HL-60/S4 (cell line): Measurements from ENCODE around the gene PPP2R3A.

ENCODE experiments used
- in situ Hi-C: fragments of 300-500 bp; cut with MboI; formaldehyde crosslinking; loops from 2 replicates; pipeline ENCODE4 v1.14.3; 2022; ENCODE audit warnings: low sequenced_read_pairs

PPP2R3A gene

DNA sequence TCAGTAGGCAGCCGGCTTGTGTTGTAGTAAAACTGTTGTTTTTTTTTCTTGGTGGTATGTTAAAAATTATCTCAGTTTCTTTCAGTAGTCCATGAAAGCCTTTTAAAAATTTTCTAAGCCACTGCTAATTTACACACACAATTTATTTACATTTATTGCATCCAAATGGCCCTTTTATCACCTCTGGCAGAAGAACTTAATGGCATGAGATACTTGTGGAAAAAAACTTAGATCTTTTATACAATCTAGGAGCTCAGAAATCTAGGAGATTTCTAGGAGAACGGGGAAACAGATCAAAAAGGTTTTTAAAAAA is 1.4 kb downstream of the PPP2R3A start:
- in situ Hi-C loops, result no loop called here

DNA sequence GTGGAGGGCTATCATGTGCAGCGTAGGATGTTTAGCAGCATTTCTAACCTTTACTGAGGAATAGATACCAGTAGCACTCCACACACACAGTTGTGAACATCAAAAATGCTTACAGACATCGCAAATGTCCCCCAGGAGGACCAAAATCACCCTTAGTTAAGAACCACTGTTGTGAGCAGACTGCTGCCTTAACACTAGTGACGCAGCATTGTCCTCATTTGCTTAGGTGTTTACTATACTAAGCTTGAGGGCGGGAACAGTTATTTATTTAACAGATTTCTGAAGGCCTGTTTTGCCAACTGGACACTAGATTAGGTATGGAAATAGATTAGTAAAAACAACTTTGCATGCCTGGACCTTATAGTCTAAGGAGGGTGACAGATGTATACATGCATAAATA is 2.3 kb downstream of the PPP2R3A start:
- in situ Hi-C loops, result no loop called here

DNA sequence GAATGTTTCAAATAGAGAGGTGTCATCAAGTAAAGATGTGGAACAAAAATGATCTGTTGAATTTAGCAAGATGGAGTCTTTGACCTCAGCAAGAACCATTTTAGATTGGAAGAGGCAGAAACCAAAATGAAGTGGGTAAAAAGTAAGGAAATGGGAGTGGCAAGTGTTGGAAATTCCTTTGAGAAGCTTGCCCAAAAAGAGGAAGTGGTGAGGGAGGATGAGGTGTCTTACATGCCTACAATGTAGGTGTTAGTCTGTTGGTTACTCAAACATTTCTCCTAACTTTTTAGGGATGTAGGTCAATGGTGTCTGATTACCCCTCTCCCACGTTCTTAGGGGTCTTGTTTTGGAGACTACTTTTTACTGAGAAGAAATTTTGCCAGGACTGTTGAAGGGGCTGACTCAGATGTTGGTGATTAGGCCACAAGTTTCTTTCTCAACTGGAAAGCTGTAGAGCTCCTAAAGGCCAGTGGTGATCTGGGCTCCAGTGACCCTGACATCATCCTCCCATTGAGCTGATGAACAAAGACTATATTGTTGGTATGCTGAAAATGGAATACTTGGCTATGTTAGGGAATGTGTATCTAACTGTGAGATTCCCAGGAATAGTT is 5.1 kb downstream of the PPP2R3A start:
- in situ Hi-C loops, result no loop called here

DNA sequence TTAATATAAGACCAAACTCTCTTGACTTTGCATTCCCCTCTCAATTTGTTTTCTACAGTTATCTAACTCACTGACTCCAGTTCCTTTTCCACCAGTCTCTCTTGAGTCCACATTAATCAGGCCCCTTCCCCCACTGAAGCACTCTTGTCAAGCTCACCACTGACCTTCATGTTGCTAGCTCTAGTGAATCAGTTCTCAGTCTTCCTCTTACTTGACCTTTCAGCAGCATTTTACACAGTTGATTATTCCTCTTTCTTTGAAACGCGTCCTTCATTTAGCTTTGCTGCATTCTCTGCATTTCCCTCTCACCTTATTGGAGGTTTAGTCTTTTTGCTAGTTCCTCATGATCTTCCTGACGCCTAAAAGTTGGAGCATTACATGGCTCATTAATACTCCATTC is 8.3 kb downstream of the PPP2R3A start:
- in situ Hi-C loops, result no loop called here

DNA sequence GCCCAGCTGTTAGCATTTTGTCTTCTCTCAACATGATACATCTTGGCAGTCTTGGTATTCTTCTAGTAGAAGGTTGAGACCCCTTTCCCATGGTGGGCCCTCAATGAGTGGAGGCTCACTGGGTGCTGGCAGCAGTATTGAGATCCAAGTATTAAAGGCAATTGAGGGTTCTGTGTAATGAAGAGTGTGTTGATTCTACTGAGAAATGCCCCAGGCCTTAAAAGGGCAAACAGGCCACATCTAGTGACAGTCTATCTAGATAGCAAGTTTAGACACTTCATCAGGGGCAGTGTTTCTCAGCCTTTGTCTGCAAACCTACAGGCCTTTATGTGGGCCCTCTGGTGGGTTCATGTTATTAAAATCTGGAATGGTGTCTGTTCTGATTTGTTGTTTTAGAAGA is 9.5 kb downstream of the PPP2R3A start:
- in situ Hi-C loops, result no loop called here

DNA sequence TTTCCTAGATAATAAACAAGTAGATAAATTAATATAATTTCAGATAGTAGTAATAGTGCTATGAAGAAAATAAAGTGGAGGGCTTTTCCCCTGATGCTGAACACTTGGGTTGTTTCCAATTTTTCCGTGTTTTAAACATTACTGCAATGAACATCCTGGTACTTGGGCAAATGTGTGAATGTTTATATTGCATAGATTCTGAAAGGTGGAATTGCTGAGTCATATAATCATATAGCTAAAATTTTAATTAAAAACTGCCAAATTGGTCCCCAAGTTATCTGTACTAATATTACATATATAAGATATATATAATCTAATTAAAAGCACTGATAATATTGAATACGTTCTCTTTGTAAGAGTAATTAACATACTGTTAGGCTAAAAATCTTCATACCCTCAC is 10.0 kb downstream of the PPP2R3A start:
- in situ Hi-C loops, result no loop called here

DNA sequence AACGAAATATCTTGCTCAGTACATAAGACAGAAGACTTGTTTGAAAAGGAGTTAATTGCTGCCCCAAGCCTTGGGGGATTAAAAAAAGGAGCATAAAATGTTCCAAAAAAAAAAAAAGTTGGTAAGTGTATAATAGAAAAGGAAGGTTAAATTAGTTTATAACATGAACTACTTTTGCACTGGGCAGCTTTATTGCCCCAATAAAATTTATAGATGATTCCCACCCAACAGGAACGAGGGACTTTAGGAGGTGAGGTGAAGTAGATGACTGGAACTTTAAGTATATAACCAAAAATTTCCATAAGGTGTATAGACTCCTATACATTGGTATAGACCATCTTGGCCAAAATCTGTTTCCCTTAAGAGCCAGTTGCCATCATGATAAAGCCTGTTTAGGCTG is 14.8 kb downstream of the PPP2R3A start:
- in situ Hi-C loops, result no loop called here

DNA sequence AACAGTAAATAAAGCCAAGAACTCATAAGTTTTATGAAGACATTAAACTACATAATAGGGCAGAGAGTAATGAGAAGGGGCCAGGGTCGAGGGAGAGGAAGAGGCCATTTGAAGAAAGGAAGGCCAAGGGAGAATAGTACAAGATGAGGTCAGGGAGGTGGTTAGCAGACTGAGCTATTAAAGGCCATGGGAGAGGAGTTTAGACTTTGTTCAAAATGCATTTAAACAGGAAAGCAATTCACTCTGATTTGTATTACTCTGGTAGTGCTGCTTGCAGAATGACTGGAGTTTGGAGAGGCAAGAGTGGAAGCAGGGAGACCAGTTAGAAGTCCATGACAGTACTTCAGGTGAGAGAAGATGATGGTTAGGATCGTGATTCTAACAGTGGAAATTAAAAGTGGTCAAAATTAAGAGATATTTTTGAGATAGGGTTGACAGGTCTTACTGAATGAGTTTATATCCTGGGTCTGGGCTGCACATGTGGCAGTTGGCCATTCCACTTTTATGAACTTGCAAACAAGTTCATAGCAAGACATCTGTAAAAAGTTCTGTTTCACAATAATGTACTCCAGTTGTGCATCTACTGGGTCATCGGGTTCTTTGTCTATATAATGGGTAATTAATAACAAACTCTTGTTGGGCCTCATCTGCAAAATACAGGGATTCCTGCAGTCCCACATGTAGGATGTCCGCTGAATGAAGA is 16.3 kb downstream of the PPP2R3A start:
- in situ Hi-C loops, result no loop called here

DNA sequence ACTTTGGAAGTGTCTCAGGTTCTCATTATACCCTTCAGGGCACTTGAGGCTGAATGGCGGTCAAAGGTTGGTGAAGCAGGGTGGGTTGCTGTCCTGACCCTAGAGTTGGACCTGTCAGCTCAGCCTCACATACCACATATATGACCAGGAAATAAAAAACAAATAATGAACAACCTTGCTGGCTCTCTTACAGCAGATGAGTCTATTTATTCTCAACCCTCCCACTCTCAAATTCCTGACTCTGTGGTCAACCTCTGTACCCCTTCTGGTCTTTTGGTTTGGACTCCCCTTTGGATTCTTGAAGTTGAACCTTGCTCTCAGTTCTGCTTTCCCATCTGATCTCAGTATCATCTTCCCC is 16.9 kb downstream of the PPP2R3A start:
- in situ Hi-C loops, result no loop called here

DNA sequence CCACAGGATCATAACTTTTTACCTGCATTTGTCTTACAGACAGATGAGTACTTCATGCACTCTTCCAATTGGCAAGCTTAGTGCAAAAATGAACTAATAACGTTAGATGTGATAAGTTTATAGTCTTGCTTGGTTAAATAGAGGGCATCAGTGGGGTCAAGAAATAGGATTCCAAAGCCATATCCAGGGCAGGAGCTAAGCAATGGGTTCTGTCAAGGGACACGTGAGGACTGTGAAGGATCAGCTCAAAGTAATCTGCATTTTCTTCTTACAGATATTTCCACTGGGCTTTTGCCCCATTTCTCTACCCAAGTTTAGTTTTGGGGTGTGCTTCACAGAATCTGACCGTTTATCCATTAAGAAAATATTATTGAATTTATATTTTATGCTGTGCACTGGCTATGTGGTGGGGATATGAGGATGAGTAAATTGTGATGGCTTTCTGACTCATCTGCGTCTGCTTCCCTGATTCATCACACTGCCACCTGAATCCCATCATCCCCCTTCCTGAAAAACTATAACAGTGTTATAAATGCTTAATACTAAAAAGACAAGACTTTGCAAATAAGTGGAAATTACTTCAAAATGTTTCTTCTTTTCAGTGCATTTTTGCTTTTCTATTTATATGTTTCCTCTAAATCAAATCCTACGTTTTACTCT is 17.5 kb downstream of the PPP2R3A start:
- in situ Hi-C loops, result no loop called here

DNA sequence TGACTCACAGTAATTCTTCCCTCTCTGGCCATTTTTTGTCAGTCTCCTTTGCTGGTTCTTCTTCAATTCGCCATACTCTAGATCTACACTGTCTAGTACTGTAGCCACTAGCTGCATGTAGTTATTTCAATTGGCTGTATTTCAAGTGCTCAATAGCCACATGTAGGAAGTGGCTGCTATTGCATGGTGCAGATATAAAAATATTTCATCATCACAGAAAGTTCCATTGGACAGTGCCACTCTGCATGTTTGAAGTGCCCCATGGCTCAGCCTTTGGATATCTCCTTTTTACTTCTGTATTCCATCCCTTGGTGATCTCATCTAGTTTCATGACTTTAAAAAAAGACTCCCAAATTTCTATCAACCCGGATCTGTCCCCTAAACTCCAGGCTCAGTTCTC is 22.1 kb downstream of the PPP2R3A start:
- in situ Hi-C loops, result no loop called here

DNA sequence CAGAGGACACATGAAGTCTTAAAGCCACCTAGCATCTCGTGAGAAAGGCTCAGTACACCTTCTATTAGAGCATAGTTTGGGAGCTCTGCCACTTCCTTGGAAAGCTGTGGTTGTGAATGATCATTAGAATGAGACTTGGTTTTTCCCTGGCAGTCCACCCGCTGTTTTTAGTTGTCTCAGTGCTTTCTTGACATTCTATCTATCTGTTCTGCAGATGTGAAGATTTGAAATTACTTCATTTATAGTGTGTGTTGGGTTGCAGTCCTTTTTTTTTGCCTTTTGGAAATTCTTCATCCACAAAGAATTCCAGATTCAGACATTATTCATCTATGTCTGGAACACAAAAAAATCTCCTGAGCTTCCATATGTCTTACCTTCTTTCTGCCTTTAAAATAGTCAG is 23.7 kb downstream of the PPP2R3A start:
- in situ Hi-C loops, result no loop called here

DNA sequence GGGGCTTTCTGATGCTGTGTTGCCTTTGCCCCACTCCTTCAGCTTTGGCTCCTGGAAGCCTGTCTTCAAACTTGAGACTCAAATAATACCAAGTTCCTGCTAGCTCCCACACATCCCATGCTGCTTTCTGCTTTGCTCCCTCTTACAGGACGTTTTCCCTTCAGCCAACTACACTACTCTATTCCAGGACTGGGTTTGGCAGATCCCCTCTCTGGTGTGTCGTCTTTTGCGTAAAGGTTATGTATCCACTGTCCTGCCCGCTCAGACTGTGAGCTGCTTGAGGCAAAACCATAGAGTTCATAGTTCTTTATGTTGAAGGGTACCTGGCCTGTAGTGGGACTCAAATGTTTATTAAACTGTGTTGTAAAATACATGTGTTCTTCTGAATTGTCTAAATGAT is 25.4 kb downstream of the PPP2R3A start:
- in situ Hi-C loops, result no loop called here

DNA sequence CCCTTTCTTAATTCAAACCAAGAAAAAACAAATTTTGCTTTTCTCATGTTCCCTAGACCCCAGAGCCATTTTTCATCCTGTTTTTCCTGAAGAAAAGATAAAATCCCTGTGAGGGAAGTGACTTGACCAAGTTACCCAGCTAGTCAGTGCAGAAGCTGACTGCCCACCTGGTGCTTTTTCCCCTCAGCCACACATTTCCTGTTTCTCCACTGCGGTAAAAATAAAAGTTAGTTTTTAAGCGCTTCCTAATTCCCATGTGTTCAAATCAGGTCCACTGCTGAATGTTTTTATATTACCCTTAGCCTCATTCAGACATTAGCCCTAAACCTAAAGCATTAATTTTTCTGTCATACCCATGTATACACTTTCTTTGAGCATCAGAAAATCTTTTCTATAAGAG is 26.1 kb downstream of the PPP2R3A start:
- in situ Hi-C loops, result no loop called here

DNA sequence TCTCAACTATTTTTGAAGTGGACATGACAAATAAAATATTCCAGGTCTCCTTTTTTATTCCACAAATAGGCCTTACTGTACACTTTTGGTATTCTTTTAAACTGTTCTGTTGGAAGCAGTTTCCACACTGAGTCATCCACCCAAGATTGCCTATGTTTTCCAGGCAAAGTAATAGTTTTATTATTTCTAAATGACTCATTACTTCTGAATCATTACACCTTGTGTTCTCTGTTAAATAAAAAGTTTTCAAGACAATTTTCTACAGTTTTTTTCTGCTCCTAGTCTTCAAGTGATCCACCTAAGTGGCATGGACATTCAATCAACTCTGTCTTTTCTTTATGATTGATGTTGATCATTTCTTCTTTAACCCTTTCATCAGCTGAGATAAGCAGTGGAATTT is 26.5 kb downstream of the PPP2R3A start:
- in situ Hi-C loops, result no loop called here

DNA sequence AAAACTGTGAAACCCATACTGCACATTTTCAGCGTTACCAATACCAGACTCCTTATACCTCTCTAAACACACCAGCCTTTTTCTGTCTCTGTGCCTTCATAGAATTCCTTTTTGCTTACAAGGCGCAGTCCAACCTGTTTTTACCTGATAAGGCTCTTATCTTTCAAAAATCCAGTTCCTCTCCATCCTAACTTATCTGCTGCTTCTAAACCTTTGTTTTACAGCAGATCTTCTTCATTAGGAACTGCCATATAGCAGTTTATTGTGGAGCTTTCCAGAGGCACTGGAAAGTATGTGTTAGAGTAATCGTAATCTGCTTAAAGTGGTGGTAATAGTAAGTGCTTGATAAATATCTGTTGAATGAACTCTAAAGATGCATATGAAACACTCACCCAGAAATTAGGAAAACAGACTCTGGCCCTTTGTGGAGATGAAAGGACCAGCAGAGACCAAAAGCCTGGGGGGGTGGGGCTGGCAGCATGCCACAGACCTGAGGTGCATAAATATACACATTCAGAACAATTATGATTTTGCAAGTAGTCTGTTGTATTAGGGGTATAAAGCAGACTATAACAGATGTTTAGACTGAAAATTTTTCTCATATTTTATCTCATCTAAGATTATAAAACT is 29.3 kb downstream of the PPP2R3A start:
- in situ Hi-C loops, result no loop called here

DNA sequence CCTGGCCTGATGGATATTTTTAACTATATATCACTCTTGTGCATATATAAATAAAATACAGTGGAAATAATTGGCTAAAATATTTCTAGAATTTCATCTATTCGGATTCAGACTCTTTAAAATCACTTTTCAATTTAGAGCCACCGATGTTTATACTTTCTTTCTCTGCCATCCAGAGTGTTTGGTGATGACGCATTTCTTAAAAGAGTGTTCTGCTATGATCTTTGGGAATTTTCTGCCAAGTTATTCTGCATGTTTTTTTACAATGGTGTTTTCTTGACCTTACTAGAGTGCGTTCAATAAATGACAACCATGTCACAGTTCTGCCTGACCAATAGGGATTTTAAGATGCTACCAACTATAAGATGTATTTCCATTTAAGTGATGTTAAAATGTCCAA is 30.2 kb downstream of the PPP2R3A start:
- in situ Hi-C loops, result no loop called here

DNA sequence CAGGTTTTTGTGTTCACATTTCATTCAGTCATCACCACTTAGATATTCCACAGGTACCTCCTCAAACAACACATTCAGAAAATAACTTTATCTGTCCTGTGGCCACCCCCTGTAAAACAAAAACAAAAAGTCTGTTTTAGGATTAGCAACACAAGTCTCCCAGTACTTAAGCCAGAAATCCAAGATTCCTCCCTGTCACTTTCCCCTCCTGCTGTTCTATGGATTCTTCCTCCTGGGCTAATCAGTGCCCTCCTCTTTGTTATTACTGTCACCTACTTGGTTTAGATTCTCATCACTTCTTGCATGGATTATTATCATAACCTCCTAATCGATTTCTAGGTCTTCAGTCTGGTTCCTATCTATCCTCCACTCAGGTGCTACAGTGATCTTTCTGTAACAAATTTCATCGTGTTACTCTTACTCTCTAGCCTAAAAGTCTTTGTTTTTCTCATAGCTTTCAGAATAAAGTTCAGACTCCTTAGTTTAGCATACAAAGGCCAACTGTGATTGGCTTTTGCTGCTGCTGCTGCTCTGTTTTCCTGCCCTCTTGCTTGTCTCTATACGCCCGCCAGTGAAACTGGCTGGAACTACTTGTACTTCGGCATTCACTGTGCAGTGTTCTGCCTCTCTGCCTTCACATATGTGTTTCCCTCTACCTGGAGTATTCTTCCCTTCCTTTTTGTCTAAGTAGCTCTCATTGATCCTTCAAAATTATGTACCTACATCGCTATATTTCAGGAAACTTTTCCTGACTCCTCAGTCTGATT is 32.2 kb downstream of the PPP2R3A start:
- in situ Hi-C loops, result no loop called here

DNA sequence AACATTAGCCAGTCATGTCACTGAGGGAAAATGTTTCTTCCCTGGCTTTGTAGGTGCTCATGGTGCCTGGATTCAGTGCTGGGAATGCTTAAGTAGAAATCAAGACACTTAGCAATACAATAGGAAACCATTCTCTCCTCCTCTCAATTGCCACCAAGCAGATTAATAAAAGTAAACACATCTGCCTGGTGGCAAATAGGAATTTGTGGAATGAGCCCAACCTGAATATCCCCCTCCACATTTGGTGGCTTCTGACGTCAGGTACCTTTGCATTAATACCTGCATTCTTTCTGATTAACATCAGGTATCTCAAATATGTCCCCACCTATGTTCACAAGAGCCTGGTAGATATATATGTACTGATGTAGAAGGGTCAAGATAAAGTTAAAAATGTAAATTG is 42.7 kb downstream of the PPP2R3A start:
- in situ Hi-C loops, result no loop called here

DNA sequence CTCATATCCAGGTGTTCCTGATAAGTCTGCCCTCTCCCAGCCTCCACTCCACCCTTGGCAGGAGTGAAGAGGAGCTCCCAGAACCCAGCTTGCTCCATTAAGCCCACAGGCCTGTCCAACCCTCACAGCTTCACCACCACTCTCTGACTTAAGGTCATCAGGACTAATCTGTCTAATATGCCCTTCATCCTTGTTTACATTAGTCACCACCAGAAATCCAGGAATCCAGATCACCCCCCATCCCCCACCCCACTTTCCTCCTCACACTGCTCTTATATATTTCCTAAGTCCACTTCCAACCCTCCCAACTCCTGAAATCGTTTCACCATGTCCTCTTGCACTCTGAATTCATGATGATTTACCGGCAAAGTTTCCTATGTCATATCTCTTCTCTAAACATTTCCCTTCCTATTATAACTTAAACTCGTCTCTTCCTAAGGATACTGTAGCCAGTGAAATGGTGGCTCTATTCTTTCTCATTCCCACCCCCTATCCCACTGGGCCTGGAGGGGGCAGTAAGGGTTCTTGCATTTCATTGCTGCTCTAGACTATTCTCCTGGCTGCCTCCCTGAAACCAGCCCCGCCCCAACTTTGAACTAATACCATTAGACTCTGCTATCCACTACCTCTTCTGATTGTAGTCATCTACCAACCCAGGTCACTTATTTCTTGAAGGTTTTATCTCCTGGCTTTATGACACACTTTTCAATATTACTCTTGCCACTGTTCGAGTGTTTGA is 43.4 kb downstream of the PPP2R3A start:
- in situ Hi-C loops, result no loop called here

DNA sequence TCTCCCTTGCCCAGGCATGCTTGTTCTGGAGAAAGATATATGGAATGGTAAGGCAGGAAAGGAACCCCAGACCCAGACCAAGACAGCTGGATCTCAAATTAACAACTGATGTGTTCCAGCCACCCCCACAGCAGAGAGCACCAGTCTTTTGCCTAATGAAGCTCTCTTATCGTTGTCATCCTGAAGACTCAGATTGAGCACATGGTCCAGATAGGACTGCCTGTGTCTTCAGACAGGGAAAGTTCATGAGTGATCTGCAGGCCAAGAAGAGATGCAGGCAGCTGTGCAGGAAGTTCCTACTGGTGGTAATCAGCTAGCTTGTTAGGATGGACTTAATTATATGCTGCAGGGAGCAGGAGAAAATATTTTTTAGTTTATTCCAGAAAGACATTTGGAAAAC is 53.3 kb downstream of the PPP2R3A start:
- in situ Hi-C loops, result no loop called here
